Measurements from ENCODE around the gene PSMB3. TPM values are rescaled to one million over a fixed set of nuclear protein-coding genes. Genes with fewer than 3 reads are reported as not detected.
A peak's percentile ranks its signal among the peaks of the same experiment; 100 is the strongest.

The PSMB3 gene
- total and polyA plus RNA-seq, 9 of the 15 experiments (the other 6 are each of a cell fraction or from before 2014, with no cell fraction given), result 460 to 2,775 (median 574) TPM

DNA sequence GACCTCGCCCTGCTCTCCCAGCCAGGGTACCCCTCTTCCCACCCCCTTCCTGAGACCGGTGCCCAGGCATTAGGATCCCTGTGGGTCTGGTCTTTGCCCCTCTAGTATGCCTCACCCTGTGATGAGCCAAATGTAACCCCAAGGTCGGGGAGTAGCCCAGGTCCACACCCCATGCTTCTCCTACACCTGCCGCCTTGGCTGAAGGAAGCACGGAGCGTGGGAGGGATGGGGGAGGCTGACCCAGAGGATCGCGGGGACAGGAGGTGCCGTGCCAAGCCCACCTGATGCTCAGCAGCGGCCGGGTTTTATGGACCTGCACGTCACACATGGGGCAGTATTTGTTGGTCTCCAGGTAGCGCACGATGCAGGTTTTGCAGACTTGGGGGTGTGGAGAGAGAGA, 13.2 kb upstream of the PSMB3 start:
- Histone ChIP-seq H3K27ac (ENCODE audit: extremely low read depth, low read depth, low read length) (no peak overlapping the region), H3K27me3 (ENCODE audit: control insufficient read depth in 2 of 2, insufficient read depth in 2 of 2, low read length in 2 of 2) (no peaks in the 10 kb centered on the region), H3K79me2 (ENCODE audit: control insufficient read depth, insufficient read depth, low read length) (peaks cover 29% of the 10 kb centered on the region), H3K4me1 (replicated peaks in 1 of 2; ENCODE audit: control insufficient read depth in 2 of 2, insufficient read depth in 2 of 2, low read length in 2 of 2) (peaks cover 2 to 32% of the 10 kb centered on the region in 2 experiments; a peak in 3 of 5 replicates), H2AFZ (ENCODE audit: low read depth, low read length) (no peak overlapping the region), H3K9ac (ENCODE audit: insufficient read depth in 1 of 2, low read depth in 2 of 2, low read length in 2 of 2) (peak overlapping the region in 1 of 2 experiments; percentile 68; a peak in 1 of 4 replicates), H3K4me3 (no peak overlapping the region), H4K20me1 (replicated peaks; ENCODE audit: control insufficient read depth, insufficient read depth, low read length) (peaks cover 7% of the 10 kb centered on the region; the same call in 1 of the 2 replicates), H3K4me2 (ENCODE audit: insufficient read depth, low read length) (no peak overlapping the region), H3K9me3 (replicated peaks; ENCODE audit: control insufficient read depth, insufficient read depth, low read depth, low read length) (no peaks in the 10 kb centered on the region), H3K9me1 (ENCODE audit: control insufficient read depth, insufficient read depth, low read length) (peaks cover 3% of the 10 kb centered on the region), H3K36me3 (ENCODE audit: control insufficient read depth, insufficient read depth, low read length) (peaks cover 59% of the 10 kb centered on the region; the same call in 2 of the 3 replicates)
- ATAC-seq, result no peak
- no TSS peak for BruUV-seq (replicated peaks)
- intact Hi-C loops (cut with micrococcal nuclease), result no loop called here
- no peak for DNase-seq (ENCODE audit: extremely low read depth in 1 of 4, low spot score in 3 of 4)
- WGBS (ENCODE audit: insufficient coverage, low coverage, missing lambda C conversion rate), result 81% methylated on average over 12 of the region's 14 CpGs
- ChIA-PET CTCF (ENCODE audit: low intra/inter-chr PET ratio) (no interaction called here), POLR2A (no interaction called here)
- in situ Hi-C loops (cut with MboI), result no loop called here
- TF ChIP-seq, protein P1, sequence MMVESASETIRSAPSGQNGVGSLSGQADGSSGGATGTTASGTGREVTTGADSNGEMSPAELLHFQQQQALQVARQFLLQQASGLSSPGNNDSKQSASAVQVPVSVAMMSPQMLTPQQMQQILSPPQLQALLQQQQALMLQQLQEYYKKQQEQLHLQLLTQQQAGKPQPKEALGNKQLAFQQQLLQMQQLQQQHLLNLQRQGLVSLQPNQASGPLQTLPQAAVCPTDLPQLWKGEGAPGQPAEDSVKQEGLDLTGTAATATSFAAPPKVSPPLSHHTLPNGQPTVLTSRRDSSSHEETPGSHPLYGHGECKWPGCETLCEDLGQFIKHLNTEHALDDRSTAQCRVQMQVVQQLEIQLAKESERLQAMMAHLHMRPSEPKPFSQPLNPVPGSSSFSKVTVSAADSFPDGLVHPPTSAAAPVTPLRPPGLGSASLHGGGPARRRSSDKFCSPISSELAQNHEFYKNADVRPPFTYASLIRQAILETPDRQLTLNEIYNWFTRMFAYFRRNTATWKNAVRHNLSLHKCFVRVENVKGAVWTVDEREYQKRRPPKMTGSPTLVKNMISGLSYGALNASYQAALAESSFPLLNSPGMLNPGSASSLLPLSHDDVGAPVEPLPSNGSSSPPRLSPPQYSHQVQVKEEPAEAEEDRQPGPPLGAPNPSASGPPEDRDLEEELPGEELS (CRISPR knock-in tag; IDR thresholded peaks at IDR 0.05; ENCODE audit: borderline replicate concordance), result no peak
- no peak for TF ChIP-seq HDGF (IDR thresholded peaks at IDR 0.05)
- no peak for TF ChIP-seq RFX1 (IDR thresholded peaks at IDR 0.05)
- TF ChIP-seq POLR2G (IDR thresholded peaks at IDR 0.05; ENCODE audit: low read depth, low read length), result peak; percentile 60
- TF ChIP-seq RBFOX2 (IDR thresholded peaks at IDR 0.05; ENCODE audit: low read depth, low read length), result peak; percentile 30
- FAIRE-seq, result no peak

Measured in K562 (cell line).